IPS DF 19.7 (cell line): Measurements from ENCODE around the gene ADRA2C.

Experiments
- DNase-seq: peaks from one replicate; pipeline ENCODE4 v3.0.0-alpha.2; 2013; ENCODE audit warnings: low read depth, low spot score

Gene ADRA2C

GRCh38 chr4:3766036-3766784, at the start of gene ADRA2C:
Gene ADRA2C (plus strand): TSS chr4:3766385. CDS start chr4:3766607, 222 bp downstream.
- DNase-seq: no peak

DNA sequence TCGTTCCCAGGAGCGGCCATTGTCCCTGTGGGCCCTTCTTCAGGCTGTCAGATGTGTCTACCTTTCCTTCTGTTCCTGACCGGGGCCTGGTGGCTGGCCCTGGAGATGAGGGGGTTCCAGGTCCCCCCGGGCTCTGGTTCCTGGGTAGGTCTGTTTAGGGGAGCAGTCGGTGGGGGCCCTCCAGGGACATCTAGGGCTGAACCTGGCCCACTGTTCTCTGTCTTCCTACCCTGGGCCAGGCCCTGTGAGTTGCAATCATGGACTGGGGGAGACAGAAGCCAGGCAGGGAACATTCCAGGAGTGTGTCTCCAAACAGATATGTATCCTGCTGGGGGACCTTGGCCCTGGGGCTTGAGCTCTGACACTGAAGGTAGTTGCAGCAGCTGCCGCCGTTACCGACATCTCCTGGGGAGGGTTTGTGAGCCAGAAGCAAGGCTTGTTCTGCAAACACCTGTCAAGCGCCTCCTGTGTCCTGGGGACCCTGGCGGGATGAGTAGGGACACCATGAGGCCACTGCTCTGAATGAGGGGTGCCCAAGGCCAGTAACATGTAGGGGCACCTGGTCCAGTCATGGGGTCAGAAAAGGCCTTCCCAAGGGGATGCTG, 49.5 kb upstream of the ADRA2C start:
- no peak for DNase-seq

GRCh38 chr4:3717241-3717640, 48.9 kb upstream of the ADRA2C start:
- no peak for DNase-seq

DNA sequence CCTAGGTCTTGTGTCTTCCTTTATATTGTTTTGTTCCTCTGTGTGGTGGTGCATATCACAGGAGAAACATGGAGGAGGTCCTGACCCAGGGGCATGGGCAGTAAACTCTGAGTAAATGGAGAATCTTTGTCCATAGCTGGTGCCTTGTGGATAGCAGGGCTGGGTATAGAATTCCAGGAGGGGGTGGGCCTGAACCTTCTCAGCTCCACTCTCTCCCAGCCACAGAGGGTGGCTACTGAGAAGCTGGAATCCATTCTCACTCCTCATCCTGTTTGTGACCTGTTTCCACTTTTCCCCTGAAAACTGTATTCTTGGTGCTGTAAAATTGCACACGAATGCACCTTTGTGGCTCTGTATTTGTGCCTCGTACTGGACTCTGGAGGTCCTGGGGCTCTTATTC, 47.7 kb upstream of the ADRA2C start:
- no peak for DNase-seq

GRCh38 chr4:3719191-3719590, 47.0 kb upstream of the ADRA2C start:
- DNase-seq: no peak

- DNase-seq: no peak
These were observed 46.3 kb upstream of the ADRA2C start for GRCh38 chr4:3719836-3720235.

DNA sequence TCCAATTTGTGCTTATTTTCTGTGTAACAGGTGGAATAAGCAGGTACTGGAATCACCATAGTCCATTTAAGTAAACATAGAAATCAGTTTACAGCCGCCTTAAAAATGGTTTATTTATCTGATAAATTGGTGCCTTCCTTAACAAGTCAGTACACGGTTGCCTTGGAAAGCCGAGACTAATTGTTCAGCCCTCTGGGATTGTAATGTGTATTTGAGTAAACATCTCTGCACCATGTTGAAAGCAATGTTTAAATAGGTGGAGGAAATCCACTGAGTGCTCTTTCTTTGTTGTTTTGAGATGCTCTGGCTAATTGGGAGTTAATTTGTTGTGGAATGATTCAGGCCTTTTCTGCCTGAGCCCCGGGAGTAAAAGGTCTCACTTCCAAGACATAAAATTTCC, 45.7 kb upstream of the ADRA2C start:
- no peak for DNase-seq

GRCh38 chr4:3721186-3721585, 45.0 kb upstream of the ADRA2C start:
- DNase-seq: no peak

GRCh38 chr4:3721627-3722026, 44.6 kb upstream of the ADRA2C start:
- DNase-seq: no peak

DNA sequence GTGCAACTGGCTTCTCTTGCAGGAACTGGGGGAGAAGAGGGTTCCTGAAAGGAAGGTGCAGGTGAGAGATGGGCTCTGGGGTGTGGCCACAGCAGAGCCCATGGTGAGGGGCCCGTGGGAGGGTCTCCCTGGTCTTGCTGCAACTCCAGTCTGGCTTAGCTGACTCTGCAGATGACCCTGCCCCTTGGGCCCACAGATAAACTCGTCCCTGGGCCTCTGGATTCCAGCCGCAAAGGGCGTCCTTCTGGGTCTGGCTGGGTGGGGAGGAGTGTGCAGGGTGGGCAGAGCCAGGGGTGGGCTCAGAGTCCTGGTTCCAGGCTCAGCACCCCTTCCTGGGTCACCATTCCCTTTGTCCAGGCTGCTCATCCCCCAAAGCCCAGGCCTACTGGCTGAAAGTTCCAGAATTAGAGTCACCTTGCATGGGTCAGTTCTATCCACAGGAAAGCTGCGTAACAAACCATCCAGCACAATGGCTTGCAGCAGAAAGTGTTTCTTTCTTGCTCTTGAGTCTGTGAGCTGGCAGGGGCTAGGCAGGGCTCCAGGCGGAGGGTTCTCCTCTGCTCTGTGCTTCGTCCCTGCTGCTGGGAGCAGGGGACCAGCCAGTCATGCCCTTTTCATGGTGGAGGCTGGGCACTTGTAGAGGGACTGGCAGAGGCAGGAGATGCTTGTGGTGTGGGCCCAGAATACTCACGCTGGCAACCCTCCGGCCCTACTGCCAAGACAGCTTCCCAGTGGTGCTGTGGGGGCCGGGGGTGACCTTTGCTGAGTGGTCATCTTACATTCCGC, 43.5 kb upstream of the ADRA2C start:
- no peak for DNase-seq

DNA sequence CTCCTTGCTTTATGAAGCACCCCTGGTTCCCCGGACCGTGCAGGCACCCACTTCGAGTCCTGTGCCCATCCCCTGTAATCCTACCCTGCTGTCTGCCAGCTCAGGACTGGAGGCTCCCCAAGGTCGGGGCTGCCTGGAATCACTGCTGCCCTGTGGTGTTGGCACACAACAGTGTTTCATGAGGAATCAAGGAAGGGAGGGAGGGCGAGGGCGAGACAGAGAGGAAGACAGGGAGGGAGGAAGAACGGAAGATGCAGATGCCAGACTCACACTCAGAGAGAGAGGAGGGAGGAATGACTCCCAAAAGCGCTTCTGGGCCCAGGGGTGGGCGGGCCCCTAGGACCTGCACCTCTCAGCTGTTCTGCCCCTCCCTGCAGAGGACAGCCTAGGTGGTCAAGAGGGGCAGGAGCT, 42.9 kb upstream of the ADRA2C start:
- no peak for DNase-seq

DNA sequence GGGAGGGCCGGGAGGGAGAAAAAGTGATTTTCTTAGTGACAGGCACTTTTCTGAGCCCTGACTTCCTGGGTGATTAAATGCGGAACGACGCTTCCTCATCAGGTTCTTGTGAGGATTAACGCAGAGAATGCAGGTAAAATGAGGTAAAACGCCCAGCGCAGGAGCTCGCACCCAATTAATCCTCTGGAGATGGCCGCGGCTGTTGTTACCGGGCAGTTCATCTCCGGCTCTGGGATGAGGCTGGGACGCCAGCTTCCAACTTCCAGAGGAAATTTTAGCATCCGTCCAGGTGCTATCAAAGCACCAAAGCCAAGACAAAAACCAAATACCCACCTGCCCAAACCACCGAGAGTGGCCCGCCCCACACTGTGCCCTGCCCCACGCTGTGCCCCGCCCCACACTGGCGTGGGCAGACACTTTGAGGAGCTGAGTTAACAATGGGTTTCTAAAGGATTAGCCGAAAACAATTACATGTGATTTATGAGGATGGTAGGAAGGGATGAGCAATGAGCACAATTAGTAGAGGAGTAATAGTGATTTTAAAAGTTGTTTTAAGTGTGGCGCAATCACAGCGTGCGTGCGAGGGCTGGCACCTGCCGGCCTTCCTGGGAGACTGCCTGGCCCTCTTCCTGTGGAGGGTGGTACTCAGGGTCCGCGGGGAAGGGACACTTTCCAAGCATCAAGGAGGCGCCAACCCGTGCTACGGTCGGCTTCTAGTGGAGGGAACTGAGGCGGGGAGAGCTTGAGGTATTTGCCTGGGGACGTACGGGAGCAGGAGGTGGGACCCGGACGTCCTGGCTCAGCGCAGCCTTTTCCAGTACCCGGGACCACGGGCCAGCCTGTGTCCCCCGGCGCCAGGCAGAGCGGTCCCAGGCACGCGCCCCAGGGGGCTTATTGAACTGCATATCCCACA, 41.6 kb upstream of the ADRA2C start:
- DNase-seq: no peak

- DNase-seq: no peak
These were observed 40.0 kb upstream of the ADRA2C start for GRCh38 chr4:3725936-3726870.

DNA sequence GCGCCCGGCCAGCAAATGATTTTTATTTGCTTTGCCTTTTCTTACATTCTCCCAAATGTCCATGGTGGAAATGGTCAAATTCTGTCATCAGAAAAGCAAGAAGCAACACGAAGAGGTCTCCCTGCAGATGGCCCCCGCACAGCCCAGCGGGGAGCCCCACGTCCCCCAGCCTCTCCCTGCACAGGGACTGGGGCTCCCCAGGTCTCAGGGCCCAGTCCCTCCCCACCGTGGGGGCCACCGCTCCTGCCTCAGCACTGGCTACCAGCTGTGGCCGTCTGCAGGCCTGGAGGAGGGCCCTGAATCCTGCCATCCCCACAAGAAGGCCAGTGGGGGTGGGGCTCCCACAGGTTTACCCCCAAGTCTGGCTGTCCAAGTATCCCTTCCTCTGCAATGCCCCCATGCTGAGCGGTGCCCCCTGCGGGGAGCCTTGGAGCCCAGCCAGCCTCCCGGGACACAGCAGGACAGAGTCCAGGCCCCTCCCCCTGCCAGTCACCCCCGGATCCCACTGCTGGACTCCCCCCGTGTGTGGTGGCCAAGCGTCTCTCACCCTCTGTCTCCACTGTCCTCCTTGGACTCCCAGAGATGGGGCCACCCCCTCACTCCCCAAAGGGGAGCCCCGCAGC, 38.2 kb upstream of the ADRA2C start:
- DNase-seq: no peak

GRCh38 chr4:3729188-3729881, 36.9 kb upstream of the ADRA2C start:
- DNase-seq: no peak

GRCh38 chr4:3729882-3730226, 36.3 kb upstream of the ADRA2C start:
- DNase-seq: no peak

DNA sequence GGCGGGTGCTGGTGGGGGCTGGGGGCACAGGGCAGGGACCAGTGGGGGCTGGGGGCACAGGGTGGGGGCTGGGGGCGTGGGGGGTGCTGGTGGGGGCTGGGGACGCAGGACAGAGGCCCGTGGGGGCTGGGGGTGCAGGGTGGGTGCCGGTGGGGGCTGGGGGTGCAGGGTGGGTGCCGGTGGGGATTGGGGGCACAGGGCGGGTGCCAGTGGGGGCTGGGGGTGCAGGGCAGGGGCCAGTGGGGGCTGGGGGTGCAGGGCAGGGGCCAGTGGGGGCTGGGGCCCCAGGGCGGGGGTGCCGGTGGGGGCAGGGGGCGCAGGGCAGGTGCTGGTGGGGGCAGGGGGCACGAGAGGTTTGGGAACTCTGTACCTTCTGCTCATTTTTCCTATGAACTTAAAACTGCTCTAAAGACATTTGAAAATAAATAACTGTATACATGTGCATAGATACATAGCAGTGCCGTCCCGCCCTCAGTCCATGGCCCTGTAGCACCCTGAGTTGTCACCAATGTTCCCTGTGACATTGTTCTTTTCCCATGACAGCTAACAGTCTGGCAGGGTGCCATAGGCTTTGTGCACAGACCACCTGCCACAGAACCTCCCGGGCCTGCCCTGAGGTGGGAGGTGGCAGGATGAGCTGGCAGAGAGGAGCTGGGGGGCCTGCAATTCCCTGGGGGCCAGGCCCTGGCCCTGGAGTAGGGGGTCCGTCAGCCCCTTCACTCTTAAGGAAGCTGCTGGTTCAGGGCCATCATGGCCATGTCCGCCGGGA, 35.6 kb upstream of the ADRA2C start:
- DNase-seq: no peak

- DNase-seq: no peak
These were observed 33.8 kb upstream of the ADRA2C start for GRCh38 chr4:3732076-3733028.
